GM18520 (cell line): ENCODE results near the gene WFDC12.
"Not testable (repeated sequence)": the region's sequence is repeated elsewhere in the genome, so short reads cannot be mapped to it uniquely, and the experiment has no call there.

Experiments
- ATAC-seq: cut with Tn5 transposase; IDR thresholded peaks from one replicate; pipeline ENCODE4 v1.9.1; 2021; ENCODE audit not compliant: unreplicated experiment

Gene WFDC12

DNA sequence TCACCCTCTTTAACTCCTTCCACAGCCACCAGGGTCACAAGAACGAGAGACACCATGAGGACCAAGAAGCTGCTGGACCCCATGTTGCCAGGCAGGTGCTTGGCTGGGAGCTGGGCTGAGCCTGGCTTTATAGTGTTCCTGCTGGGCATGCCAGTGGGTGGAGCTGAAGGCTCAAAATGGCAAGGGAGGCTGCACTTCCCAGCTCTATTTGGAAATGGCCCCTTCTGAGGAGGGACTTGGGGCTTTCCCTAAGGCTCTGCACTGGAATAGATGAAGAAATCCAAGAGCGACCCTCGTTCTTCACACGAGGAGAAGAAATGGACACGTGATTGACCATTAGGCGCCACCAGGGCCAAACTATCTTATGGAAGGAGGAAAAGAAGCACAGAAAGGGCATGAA lies at the start of gene WFDC12:
WFDC12 (minus strand) TSS at position 101 of the 400 bp plus-strand sequence; CDS start at position 83, 18 bp downstream.
- ATAC-seq: no peak

- ATAC-seq: no peak
Measured at GRCh38 chr20:45173522-45173921, 49.3 kb upstream of the WFDC12 start.

- no peak for ATAC-seq
Measured at GRCh38 chr20:45164906-45165305, 40.6 kb upstream of the WFDC12 start.

- no peak for ATAC-seq
Measured at GRCh38 chr20:45163083-45163803, 39.0 kb upstream of the WFDC12 start.

DNA sequence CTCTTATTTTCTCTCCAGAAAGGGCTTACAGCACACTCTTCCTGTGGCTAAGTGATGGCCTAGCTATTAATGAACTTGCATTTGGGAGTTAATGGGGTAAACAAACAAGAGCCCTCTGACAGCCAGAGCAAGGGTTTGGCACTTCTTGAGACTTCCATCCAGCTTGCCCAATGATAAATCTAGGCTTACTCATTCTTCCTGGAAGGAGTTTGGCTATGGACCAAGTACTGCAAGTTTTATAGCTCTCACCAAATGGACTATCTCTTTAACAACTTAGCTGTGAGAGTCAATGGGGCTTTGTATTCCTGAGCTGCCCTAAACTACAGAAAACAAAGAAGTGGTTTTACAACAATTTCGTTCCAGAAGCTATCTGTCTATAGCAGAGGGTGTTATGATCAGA lies 33.7 kb upstream of the WFDC12 start:
- ATAC-seq: no peak

- no peak for ATAC-seq
Measured at GRCh38 chr20:45156713-45157112, 32.4 kb upstream of the WFDC12 start.

DNA sequence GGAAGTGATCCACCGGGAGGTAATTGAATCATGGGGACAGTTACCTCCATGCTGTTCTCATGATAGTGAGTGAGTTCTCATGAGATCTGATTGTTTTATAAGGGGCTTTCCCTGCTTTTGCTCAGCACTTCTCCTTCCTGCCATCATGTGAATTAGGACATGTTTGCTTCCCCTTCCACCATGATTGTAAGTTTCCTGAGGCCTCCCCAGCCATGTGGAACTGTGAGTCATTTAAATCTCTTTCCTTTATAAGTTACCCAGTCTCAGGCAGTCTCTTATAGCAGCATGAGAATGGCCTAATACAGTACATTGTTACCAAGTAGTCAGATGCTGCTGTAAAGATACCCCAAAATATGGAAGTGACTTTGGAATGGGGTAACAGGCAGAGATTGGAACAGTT lies 30.5 kb upstream of the WFDC12 start:
- ATAC-seq: not testable (repeated sequence)

DNA sequence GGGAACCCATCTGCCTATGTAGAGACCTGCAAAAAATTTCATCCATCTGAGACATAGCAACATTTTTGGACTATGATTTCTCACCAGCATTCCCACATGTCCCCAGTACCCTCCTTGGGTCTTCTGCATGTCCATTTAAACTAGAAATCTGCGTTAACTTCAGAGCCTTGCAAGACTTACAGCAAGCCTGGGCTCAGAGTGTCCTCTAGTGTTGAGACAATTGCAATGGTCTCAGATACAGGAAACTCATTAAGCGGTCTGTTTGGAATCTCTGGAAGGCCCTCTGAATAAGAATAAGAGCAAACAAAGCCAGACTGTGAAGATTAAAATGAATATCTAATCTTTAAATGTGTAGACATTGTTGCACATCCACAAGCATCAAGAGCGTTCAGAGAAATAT lies 29.9 kb upstream of the WFDC12 start:
- no peak for ATAC-seq

DNA sequence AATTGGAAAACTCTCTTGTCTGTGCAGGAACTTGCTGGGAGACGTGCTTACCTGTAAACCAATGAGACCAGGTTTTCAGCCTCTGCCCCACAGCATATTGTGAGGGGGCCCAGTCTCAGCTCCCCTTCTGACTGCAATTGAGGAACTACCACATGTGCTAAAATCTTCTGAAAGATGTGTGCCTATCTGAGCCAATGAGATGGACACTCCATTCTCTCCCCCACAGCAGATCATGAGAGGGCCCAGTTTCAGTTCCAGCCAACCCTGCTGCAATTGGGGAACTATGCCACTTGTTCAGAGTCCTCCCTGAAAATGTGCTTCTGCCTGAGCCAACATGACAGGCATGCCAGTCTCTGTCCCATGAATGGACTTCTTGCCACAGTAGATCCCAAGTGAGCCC lies 29.5 kb upstream of the WFDC12 start:
- ATAC-seq: no peak

DNA sequence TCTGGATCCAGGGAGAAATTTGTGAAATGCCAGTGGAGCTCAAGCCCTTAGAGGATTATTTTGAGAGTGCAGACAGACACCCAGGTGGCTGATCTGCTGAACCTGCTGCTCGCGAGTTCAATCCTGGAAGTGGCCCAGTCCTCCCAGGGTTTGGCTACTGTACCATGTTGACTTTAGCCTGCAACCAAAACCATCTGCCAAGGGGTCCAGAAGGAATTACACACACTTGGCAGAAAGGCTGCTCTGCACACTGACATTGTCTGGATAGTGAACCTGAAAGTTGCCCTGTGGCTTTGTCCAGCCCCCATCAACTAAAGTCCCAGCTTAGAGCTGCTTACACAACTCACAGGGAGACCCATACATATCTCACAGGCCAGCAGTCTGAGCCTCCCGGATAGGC lies 28.9 kb upstream of the WFDC12 start:
- ATAC-seq: no peak

- ATAC-seq: no peak
Measured at GRCh38 chr20:45152405-45152804, 28.1 kb upstream of the WFDC12 start.

DNA sequence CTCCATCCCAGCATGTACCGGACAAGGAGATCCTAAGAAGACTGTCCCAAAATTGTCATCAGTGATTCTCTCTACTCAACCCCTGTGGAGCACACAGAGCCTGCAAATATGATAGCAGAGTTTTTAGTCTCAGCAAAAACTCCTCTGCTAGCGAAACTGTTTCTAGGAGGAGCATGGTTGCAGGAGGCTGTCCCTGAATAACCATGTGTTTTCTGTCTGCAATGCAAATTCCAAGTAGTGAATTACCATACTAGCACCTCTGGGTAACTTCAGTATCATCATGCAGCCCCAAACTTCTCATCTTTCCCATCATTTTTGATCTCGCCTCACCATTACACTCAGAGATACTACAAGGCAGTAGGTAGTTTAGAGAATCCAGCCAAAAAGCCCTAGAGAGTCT lies 24.8 kb upstream of the WFDC12 start:
- no peak for ATAC-seq

DNA sequence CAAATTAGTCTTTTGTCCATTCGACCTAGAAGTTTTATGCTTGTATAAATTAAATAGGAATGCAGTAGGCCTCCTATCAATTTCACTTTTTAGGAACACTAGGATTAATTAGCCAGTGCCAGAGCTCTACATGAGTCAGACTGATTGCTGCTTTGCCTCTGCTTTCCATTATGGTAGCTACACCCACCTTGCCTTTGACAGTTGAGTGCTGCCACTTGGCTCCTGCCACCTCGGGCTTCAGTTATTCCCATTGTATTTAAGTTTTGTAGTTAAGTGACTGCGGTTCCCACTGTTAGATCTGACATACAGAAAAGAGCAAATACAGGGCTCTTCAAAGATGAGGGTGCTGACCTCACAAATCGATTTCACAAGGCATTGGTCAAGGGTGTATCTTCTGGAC lies 16.6 kb upstream of the WFDC12 start:
- no peak for ATAC-seq

GRCh38 chr20:45139733-45140375 lies 15.6 kb upstream of the WFDC12 start:
- ATAC-seq: not testable (repeated sequence)

DNA sequence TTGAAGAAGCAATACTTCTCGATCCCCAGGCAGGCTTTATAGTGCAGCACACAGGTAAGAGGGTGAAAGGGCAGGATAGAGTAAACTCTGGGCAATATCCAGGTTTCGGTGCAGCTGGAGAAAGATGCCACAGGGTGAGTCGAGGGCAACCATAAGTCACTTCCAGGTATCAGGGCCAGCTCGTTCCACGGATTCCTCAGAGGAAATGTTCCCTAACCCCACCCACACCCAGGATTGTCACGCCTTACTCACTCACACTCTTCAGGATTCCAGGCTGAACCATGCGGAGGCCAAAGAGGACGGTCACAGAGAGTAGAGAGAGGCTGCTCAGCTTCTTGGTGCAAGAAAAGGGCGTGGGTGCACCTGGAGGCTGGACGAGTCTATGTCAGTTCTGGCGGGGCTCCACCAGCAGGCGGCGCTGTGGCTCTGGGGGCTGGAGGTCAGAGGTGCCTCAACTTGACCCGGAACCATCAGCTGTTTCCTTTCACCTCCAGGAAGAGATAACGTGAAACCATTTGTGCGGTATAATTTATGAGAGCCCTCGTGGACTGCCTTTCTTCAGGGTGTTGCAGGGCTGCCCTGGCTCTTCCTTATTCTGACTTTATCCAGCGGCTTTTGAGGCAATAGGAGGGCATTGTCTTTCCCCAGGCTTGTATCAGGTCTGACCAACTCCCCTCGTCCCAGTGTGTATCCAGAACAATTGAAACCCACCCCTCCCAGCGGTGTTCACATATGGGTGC lies 14.5 kb upstream of the WFDC12 start:
- ATAC-seq: no peak

DNA sequence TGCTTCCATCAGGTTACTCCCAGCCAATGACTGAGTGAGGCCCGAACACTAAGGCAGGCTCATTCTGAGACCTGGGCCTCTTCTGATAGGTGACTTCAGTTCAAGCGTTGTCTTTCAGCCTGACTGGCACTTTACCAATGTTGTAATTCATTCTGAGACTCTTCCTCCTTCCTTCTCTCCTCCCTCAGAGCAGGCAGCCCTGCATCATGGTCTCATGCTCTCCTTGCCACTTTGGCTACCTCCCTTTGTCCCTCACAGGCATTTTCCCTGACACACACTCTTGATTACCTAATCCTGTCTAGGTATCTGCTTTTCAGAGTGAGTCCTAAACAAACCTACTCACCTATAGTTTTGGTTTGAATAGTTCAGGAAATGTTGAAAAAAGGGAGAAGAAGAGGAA lies 12.6 kb upstream of the WFDC12 start:
- ATAC-seq: no peak

- no peak for ATAC-seq
Measured at GRCh38 chr20:45128099-45128498, 3.8 kb upstream of the WFDC12 start.

DNA sequence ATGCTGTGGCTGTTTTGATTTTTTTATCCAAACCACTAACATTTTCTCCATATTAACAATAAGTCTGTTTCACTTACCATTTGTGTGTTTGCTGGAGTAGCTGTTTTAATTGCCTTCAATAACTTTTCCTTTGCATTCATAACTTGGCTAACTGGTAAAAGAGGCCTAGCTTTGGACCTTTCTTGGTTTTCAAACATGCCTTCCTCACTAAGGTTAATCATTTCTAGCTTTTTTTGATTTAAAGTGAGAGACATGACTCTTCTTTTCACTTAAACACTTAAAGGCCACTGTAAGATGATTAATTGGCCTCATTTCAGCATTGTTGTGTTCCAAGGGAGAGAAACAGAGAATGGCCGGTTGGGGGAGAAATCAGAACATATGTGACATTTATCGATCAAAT lies 2.9 kb downstream of the WFDC12 start:
- no peak for ATAC-seq

DNA sequence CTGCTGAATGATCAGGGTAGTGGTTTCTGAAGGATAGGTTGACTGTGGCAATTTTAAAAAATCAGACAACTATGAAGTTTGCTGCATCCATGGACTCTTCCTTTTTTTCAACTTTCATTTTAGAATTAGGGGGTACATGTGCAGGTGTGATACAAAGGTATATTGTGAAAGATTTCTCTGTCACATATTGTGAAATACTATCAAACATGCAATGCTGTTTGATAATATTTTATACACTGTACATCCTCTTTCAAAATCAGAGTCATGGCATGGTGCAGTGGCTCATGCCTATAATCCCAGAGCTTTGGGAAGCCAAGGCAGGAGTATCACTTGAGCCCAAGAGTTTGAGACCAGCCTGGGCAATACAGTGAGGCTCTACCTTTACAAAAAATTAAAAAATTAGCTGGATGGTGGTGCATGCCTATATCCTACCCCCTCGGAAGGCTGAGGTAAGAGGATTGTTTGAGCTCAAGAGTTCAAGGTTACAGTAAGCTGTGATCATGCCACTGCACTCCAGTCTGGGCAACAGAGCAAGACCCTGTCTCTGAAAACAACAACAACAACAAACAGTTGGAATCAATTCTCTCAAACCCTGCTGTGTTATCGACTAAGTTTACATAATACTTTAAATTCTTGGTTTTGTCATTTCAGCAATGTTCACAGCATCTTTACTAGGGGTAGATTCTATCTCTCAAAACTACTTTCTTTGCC lies 4.6 kb downstream of the WFDC12 start:
- ATAC-seq: no peak

DNA sequence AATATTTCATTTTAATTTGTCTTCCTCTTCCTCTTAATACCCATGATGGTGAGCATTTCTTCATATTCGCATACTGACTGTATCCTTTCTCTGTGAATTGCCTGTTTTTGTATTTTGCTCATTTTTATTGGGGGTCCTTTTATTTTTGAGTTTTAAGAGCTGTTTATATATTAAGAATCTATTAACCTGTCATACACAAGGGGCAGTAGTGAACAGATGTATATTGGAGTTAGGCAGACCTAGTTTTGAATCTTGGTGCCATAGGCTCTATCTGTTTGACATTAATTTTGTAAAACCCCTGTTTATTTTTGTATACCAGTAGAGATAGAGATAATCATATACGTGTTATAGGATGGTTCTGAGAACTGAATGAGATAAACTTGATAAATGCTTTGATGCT lies 6.2 kb downstream of the WFDC12 start:
- ATAC-seq: no peak

DNA sequence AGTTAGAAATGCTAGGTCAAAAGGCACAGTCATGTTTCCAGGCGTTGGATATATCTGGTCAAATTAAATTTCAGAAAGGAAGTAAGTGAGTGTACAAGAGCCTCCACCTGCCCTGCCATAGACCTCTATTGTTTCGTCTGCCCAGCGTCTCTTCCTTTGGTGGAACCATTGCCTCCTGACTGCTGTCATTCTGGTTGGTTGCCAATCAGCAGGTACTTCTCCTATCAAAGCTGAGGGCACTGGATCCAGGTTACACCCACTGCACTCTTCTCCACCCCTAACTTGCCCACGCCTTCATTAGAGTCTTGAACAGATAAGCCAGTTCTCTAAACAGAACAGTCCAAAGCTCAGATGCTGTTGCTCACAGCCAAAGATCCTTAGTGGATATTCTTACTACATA lies 6.7 kb downstream of the WFDC12 start:
- no peak for ATAC-seq
